NCI-H2171 treated with DMSO at 0.1 percent for 48 hours (cell line): ENCODE measurements around the gene SCAMP5.

Experiments used
- DNase-seq: peaks from one replicate; lab custom pipeline; 2025; lab: John Stamatoyannopoulos, UW

Gene SCAMP5

DNA sequence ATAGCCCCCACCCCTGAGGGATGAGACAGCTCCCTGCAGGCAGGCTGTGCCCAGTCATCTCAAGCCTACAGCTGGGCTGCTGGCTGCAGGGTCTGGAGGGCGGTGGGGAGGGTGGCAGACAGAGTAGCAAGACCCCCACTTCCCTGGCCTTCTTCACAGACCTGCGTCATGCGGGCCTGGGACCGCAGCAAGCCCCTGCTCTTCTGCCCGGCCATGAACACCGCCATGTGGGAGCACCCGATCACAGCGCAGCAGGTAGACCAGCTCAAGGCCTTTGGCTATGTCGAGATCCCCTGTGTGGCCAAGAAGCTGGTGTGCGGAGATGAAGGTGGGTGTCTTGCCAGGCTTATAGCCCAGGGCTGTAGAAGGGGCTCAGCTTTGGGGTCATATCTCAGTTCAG is 53.0 kb downstream of the SCAMP5 start:
- no peak for DNase-seq

DNA sequence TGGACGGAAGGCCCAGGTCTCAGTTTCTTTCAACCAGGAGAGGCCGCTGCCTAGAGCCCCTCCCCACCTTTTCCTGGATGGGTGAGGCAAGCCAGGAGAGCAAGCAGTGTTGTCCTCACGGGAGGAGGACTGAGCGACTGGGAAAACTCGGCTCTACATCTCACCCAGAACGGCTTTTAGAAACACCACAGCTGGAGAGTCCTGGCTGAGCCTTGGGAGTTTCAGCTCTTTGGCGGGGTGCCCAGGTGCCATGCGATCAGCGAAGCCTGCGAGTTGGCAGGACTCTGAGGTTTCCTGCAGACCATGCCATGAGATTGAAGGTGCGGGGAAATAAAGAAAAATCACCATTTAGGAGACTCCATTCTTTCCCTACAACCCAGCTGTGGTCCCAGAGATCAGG is 54.0 kb downstream of the SCAMP5 start:
- peak; percentile 92 for DNase-seq

DNA sequence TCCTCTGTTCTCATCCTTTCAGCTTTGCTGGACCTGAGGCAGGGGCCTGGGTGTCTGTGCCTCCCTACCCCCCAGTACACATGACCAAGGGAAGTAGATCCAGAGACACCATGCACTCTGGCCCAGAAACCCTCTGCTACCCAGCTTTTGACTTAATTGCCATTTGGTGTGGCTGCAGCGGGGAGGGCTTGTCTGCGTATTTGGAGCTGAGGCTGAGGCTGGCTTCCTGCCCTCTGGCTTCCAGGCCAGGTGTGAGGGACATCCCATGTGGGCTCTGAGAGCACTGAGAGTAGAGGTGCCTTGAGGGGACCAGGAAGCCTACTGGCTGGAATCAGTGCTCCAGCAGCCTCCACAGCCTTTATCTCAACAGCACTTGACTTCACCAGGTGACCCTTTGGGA is 54.9 kb downstream of the SCAMP5 start:
- no peak for DNase-seq

DNA sequence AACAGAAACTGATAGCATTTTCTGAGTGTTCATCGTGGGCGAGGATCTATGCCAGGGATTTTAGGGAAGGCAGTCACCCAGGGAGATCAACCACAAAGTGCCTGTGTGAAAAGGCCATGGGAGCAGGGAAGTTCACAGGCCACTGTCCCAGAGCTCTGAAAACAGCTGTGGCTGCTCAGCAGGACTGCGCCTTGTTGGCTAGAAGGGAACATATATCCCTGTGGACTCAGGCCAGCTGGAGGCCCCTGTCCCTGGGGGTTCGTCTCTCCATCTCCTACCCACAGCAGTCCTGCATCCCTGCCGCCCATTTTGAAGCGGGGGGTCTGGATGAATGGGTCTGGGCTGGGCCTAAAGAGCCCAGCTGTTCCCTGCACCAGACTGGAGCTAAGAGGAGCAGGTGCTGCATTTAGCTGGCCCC is 55.8 kb downstream of the SCAMP5 start:
- DNase-seq = peak; percentile 77

DNA sequence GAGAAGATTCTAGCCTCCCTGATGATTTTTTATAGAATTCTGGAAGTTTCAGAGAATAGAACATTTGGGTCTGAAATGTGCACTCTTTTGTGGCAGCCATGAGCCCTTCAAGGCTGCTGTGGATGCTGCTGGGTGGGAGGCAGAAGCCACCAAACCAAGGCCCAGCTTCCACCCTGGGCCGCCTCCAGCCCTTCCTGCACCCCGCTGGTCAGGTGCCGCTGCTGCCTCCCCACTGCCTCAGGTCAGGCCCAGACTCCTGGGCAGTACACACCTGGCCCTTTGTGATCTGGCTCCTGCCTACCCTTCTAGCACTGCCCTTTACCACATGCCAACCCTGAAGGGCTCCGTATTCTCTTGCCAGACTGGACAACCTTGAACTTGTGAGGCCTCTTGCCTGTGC is 56.3 kb downstream of the SCAMP5 start:
- DNase-seq = no peak

DNA sequence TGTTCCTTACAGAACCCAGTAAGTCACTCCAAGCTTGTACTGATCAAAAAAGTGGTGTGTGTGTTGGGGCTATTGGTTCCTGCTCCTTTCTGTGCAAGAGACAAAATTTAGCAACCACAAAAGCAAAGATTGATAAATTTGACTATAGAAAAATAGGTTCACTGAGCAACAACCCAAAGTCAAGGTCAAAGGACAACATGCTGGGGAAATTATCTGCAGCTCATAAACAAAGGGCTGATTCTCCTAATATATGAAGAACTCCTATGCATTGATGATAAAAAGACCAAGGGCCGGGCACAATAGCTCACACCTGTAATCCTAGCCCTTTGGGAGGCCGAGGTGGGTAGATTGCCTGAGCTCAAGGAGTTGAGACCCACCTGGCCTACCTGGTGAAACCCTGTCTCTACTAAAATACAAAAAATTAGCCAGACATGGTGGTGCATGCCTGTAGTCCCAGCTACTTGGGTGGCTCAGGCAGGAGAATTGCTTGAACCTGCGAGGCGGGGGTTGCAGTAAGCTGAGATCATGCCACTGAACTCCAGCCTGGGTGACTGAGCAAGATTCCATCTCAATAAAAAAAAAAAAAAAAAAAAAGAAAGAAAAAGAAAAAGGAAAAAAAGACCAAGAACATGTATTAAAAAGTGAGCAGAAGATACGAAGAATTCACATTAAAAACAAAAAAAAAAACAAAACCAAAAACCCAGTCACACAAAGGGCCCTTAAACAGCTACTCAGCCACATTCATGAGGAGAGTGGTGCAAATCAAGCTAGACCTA is 57.8 kb downstream of the SCAMP5 start:
- no peak for DNase-seq

DNA sequence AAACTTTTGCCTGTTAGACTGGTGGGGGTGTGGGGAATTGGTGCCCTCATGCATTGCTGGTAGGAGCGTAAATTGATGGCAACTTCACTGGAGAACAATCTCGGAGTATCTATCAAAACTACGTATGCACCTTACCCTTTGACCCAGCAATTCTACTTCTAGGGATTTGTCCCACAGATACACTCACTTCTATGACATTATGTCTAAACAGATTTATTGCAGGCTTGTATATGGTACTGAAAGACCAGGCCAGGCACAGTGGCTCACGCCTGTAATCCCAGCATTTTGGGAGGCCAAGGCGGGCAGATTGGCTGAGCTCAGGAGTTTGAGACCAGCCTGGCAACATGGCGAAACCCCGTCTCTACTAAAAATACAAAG is 58.4 kb downstream of the SCAMP5 start:
- no peak for DNase-seq

DNA sequence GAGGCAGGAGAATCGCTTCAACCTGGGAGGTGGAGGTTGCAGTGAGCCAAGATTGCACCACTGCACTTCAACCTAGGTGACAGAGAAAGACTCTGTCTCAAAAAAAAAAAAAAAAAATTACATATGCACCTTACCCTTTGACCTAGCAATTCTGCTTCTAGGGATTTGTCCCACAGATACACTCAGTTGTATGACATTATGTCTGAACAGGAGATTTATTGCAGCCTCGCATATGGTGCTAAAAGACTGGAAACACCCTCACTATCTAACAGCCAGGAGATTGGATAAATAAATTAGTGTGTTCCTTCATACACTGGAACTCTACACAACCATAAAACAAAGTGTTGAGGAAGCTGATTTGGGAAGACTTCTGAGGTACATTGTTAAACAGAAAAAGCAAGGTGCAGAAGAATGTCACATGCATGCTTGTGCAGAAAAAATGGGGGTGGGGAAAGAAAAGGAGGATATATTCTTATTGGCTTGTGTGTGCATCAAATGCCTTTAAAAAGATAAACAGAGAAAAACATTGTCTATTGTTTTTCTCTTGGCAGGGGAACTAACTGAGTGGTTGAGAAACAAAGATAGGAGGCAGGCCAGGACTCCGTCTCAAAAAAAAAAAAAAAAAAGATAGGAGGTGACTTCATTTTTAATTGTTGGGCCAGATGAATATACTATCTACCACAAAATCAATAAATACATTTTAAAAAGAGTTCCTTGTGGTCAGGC is 59.0 kb downstream of the SCAMP5 start:
- DNase-seq = no peak

DNA sequence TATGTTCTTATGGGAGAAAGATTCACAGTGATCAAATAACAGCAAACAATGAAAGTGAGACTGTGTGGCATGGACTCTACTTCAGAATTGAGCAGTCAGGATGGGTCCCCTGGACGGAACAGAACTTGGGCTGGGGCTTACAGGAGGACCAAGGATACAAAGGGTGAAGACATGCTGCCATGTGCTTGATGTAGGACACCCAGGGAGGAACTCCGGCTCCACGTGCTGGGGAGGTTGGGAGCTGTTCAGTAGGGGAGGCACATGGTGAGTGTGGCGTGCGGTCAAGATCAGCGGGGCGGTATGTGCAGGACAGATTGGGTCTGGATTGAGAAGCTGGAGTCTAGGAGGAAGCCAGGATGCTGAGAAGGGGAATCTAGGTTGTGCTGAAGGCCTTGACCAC is 60.7 kb downstream of the SCAMP5 start:
- no peak for DNase-seq

DNA sequence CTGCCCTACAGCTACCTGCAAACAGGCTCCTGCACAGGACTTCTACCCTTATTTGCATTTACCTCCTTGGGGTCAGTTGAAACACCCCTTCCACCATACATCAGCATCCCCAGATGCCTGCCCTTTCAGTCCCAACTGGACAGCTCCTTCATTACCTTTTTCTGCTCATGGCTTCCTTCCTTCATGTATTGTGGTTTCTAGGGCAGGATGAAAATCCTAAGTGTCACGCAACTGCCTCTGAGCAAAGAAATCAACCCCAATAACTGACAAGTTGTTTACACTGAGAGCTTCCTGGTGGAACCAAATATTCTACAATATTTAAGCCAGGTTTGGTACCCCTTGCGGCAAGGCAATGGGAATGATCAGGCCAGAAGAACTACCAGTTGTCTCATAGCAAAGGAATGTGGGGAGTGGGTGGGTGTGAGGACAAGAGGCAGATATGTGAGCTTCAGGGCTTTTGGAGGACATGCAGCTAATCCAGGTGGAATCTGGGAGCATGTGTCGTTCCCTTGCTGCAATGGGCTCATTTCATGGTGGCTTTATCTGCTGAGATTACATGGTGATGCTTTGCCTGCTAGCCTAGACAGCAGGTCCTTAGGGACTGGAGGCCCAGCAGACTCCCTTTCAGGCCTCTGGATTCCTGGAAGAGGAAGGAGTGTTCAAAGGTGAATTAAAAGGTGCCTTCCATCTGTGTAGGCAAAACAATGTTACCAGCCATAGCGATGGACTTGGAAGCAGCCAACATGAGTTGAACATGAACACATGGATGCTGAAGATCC is 63.0 kb downstream of the SCAMP5 start:
- no peak for DNase-seq

DNA sequence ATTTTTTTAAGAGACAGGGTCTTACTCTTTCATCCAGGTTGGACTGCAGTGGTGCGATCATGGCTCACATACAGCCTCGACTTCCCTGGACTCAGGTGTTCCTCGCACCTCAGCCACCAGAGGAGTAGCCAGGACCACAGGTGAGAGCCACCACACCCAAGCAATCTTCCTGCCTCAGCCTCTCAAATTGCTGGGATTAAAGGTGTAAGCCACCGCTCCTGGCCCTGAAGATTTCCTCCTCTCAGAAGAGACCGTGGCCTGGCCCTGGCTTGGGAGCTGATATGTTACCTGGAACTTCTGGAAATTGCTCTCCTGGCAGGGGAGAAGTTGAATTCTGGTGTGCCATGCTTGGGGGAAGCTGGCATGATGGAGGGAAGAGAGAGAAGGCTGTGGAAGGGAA is 64.2 kb downstream of the SCAMP5 start:
- DNase-seq = no peak

DNA sequence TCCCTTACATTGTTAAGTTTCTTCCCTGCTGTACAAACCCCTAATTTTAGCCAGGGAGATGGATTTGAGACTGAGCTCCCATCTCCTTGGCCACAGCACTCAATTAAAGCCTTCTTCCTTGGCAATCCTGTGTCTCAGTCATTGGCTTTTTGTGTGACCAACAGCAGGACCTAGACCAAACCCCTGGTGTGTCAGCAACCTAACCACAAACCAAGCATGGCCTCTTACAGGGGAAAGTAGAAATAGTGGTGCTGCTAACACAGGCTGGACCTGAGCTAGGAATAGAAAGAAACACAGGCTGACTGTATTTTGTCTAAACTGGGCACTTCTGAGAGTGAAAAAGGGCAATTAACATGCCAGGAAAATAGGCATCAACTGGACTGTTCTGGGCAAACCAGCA is 65.9 kb downstream of the SCAMP5 start:
- DNase-seq = no peak

DNA sequence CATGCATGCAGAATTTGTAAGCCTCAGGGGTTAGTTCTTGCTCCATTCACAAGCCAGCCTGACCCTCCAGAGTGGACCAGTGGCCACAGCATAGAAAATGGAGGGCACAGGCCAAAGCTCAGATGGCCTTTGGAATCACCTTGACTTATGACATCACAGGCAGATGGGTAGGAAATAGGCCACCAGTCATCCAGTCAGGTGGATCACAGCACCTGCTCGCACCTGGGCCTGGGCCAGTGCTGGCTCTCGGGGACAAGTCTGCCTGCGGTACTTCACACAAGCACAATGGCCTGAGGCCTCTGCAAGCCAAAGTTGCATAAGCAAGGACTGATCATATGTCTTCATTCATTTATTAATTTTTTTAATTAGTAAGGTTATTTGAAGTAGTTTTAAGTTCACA is 67.3 kb downstream of the SCAMP5 start:
- no peak for DNase-seq

DNA sequence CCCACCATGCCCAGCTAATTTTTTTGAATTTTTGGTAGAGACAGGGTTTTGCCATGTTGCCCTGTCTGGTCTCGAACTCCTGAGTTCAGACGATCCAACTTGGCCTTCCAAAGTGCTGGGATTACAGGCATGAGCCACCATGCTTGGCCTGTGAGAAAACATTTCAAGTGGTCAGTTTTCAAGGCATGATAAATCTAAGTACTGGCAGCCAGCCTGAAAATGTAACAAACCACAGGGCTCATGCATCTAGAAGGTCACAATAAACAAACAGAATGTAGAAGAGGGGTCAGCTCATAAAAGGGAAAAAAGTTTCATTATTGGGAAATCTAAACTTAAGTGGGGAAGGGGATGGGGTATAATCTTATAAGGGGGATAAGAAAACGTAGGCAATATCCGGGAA is 68.0 kb downstream of the SCAMP5 start:
- no peak for DNase-seq

DNA sequence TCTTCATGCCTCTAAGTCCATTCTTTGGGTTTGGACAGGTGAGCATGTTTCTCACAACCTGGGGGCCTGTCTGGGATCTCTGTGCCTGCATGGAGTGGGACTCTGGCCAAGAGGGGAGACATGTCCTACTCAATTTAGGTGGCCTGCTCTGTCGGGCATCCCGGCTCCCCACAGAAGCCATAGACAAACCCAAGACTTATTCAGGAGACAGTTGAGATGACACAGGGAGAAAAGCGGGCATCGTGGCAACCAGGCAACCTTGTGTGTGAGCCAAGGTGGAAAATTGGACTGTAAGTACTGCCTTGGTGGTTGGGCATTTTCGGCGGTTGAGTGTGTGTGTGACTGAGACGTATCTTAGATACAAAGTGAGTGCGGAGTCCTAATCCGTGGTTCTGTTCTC is 68.5 kb downstream of the SCAMP5 start:
- no peak for DNase-seq

DNA sequence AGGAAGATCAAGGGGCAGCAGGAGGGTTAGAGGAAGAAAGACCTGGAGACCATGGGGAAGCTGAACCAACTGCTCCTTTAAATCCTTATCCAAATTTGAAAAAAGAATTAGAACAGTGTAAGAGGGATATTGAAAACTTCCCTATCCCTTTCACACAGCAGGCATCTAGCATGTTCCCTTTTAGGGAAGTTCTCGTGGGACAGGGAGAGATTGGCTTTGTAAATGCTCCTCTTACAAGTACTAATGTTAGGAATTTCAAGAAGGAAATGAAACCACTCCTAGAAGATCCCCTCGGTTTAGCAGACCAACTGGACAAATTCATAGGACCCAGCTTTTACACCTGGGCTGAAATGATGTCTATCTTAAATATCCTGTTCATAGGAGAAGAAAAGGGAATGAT is 69.5 kb downstream of the SCAMP5 start:
- no peak for DNase-seq

DNA sequence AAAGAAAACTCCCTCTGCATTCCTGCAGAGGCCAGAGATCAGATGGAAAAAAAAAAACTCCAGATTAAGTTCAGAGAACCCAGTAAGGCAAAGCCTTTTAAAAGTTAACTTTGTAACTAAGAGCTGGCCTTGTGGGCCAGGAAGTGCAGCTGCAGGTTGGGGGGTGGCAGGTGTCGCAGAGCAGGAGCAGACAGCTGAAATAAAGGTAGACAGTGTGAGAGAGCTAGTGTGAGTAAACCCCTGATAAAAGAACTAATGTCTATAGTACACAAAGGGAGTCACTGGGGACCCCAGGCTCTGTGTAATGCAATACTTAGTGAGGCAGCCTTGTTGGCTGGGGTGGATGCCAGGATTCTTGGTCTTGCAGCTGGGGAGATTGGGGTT is 70.1 kb downstream of the SCAMP5 start:
- peak; percentile 89 for DNase-seq

DNA sequence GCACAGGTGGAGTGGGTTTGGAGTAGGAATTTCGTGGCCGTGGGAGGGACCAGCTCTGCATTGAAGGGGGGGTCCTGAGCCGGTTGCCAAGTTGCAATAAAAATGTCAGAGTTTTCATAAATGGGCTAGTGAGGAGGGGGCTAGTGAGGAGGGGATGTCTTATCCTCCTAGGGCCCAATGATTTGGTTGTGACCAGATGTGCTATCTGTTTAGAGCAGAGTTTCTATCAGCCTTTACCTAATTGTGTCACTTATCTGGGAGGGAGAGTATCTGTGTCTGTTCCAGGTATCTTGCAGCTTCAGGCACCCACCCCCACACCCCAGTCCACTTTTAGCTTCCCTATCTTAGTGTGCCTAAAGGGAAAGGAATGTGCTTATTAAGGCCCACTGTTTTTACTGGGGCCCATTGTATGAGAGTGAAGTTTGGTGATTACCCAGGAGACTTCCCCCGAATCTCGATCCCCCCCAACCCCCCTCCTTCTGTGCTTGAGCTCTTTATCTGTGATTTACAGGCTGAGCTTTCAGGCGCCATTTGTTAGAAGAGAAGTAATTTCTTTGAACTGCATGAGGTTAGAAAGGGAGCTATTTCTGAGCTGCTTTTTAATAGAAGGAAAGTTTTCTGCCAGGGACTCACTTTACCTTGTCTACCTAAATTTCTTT is 70.6 kb downstream of the SCAMP5 start:
- peak; percentile 35 for DNase-seq

DNA sequence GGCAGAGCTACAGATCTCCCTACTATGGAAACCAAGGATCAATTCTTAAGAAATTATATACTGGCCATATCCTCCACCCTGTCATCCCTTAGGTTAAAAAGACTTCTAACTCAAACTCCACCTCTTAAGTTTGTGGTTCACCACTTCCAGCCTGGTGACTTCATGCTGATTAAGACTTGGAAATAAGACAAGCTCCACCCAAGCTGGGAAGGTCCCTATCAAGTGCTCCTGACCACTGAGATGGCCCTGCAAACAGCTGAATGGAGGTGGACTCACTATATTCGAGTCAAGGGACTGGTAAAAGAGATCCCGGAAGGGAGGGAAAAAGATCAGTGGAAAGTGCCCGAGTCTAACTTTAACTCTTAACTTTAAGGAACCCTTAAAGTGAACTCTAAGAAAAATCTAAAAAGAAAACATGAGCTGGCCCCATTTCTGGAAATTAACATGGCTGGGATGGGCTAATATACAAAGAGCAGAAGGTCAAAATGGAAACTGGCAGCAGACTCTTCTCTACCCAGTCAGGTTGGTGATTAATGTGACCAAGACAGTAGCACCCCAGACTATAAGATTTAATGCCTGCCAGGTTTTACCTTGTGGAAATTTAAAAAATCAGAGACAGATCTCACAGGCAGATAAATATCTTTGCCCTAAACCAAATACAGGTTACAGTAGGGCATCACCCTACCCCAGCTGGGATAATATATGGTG is 71.9 kb downstream of the SCAMP5 start:
- DNase-seq = no peak

DNA sequence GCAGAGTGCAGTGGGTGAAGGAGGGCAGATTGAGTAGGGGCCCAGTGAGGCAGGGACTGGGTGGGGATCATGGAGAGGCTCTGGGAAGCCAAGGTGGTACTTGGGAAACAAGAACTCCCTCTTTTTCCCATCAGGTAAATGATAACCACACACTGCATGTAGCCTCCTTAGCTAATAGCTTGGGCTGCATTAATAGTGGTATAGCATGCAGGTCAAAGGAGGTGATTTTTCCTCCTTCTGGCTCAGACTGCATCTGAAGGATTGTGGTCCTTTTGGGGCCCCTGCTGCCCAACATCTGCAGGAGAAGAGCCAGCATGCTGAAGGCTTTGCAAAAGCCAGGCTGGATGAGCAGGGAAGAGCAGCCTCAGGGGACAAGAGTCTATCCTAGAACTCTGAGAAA is 73.4 kb downstream of the SCAMP5 start:
- no peak for DNase-seq

DNA sequence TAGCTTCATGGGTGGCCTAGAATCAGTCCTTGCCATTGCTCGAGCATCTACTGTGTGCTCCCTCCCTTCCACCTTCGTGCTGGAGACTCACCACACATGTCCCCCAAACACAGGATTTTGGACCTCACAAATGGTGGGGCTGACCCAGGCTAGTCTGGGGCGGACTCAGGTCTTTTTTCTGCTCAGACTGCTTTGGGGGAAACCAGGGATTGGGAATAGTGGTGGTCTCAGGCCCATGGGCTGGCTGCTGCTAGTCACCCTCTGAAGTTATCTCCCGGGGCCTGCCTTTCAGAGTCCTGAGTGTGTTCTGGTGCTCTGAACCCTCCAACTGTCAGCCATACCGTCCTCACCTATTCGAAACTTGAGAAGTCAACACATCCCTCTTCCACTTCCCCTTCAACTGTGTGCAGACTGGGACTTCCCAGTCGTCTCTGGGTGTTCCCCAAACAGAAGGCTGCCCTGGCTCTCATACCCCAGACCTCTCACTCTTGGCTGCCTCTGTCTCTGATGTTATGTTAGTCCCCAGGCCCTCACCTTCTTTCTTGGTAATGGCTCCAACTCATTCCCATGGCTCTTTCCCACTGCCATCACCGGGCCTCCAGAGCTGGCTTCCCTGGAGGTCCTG is 74.0 kb downstream of the SCAMP5 start:
- no peak for DNase-seq
